ENCODE results near the gene SUSD2. TPM values are rescaled to one million over a fixed set of nuclear protein-coding genes. Genes with fewer than 3 reads are reported as not detected.
"Not testable (repeated sequence)": the region's sequence is repeated elsewhere in the genome, so short reads cannot be mapped to it uniquely, and the experiment has no call there.

Gene SUSD2
- total RNA-seq (0.40 TPM), polyA plus RNA-seq (ENCODE audit: insufficient read depth in 1 of 8, insufficient read length in 8 of 8, low replicate concordance in 1 of 8) (1 to 10 TPM in 5 of 8 donors, under 1 TPM in 3; 0.41 to 2.6 (median 1.1) TPM)
- long read RNA-seq, donor 1, result 0 reads
- long read RNA-seq, donor 2, result 0 reads
- long read RNA-seq, donor 3, result 0 reads
- long read RNA-seq, donor 4, result 0 reads
- long read RNA-seq, donor 5, result 0 reads
- long read RNA-seq, donor 6, result 0 reads
- long read RNA-seq, donor 7, result 0 reads
- long read RNA-seq, donor 8, result 0 reads
- long read RNA-seq, donor 9, result 0 reads
- long read RNA-seq, donor 10, result 0 reads
- long read RNA-seq, donor 11, result 0 reads

- no peak within 1 kb of the TSS for H3K4me3 ChIP-seq (ENCODE audit: low read length)
- H3K9me3 ChIP-seq (replicated peaks; ENCODE audit: control insufficient read depth, low read depth, low read length), result no peaks in the 10 kb centered on the region
- H3K4me1 ChIP-seq (ENCODE audit: control insufficient read depth, insufficient read depth, low read length), result peaks cover 24% of the 10 kb centered on the region
- no peaks in the 10 kb centered on the region for H3K27me3 ChIP-seq (ENCODE audit: control insufficient read depth, insufficient read depth, low read length)
- WGBS (ENCODE audit: insufficient coverage), result 40% methylated on average over 24 of the region's 35 CpGs
- H3K27ac ChIP-seq (ENCODE audit: low read length), result no peak within 1 kb of the TSS
- peaks cover 22% of the 10 kb centered on the region for H3K36me3 ChIP-seq (ENCODE audit: control insufficient read depth, insufficient read depth, low read length)
- no peak for DNase-seq
Observed at GRCh38 chr22:24181088-24181995, at the start of gene SUSD2. Gene SUSD2, plus strand, starts transcription at chr22:24181487. Its CDS starts 33 bp downstream, at chr22:24181520.

GRCh38 chr22:24133187-24133965 lies 47.9 kb upstream of the SUSD2 start:
- H3K36me3 ChIP-seq (ENCODE audit: control insufficient read depth, insufficient read depth, low read length), result peaks cover 30% of the 10 kb centered on the region

DNA sequence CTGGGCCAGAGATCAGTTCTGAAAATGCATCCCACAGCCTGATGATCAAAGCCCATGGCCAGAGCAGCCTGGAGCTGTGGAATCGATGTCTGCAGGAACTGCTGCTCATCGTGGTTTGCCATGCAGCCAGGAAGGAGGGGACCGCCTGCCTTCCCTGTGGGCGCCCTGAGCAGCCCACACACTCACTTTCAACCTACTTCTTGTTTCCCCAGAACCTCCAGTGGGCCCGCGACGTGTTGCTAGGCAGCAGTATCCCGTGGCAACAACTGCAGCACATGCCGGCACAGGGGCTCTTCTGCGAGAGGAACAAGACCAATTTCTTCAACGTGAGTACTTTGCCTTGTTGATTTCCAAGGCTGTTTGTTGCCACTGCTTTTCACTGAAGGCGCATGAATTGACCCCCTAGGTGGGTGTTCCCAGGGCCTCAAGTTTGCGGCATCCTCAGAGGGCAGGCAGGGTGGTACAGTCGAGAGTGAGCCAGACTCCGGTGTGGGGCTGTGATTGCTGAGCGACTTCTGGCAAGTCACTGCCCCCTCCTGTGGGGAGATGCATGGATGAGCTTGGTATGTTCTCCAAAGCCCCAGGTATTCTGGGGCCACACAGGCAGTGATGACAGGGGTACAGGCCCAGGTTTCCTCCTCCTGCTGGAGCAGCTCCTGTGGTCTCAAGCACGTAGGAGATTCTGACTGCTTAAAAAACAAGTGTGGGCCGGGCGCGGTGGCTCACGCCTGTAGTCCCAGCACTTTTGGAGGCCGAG lies 47.0 kb upstream of the SUSD2 start:
- WGBS (ENCODE audit: insufficient coverage), result 56% methylated on average over 18 of the region's 22 CpGs
- peaks cover 18% of the 10 kb centered on the region for H3K4me1 ChIP-seq (ENCODE audit: control insufficient read depth, insufficient read depth, low read length)
- H3K27me3 ChIP-seq (ENCODE audit: control insufficient read depth, insufficient read depth, low read length), result no peaks in the 10 kb centered on the region
- no peak overlapping the region for H3K27ac ChIP-seq (ENCODE audit: low read length)
- peaks cover 29% of the 10 kb centered on the region for H3K36me3 ChIP-seq (ENCODE audit: control insufficient read depth, insufficient read depth, low read length)
- H3K4me3 ChIP-seq (ENCODE audit: low read length), result no peak overlapping the region
- peak; percentile 79 for DNase-seq
- no peaks in the 10 kb centered on the region for H3K9me3 ChIP-seq (replicated peaks; ENCODE audit: control insufficient read depth, low read depth, low read length)

More at GRCh38 chr22:24133187-24133965, 47.9 kb upstream of the SUSD2 start:
- H3K27me3 ChIP-seq (ENCODE audit: control insufficient read depth, insufficient read depth, low read length), result no peaks in the 10 kb centered on the region
- H3K4me1 ChIP-seq (ENCODE audit: control insufficient read depth, insufficient read depth, low read length), result peaks cover 18% of the 10 kb centered on the region
- no peak overlapping the region for H3K4me3 ChIP-seq (ENCODE audit: low read length)
- WGBS (ENCODE audit: insufficient coverage), result 81% methylated on average over 10 of the region's 11 CpGs
- no peak for DNase-seq
- H3K9me3 ChIP-seq (replicated peaks; ENCODE audit: control insufficient read depth, low read depth, low read length), result no peaks in the 10 kb centered on the region
- H3K27ac ChIP-seq (ENCODE audit: low read length), result no peak overlapping the region

DNA sequence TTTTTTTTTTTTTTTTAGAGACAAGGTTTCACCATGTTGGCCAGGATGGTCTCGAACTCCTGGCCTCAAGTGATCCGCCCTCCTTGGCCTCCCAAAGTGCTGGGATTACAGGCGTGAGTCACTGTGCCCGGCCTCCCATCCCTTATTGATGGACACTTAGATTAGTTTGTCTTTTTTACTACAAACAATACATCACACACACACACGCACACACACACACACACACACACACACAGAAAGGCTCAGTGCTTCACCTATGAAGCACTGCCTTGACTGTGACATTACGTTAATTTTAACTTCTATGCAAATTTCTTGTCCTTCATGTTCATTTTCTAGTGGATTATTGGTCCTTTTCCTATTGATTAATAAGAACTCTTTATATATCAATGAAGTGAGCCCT lies 44.8 kb upstream of the SUSD2 start:
- H3K9me3 ChIP-seq (replicated peaks; ENCODE audit: control insufficient read depth, low read depth, low read length); H3K4me3 ChIP-seq (ENCODE audit: low read length); H3K27me3 ChIP-seq (ENCODE audit: control insufficient read depth, insufficient read depth, low read length); H3K27ac ChIP-seq (ENCODE audit: low read length); DNase-seq: not testable (repeated sequence)
- Histone ChIP-seq H3K4me1 (ENCODE audit: control insufficient read depth, insufficient read depth, low read length) (peaks cover 29% of the 10 kb centered on the region), H3K36me3 (ENCODE audit: control insufficient read depth, insufficient read depth, low read length) (peaks cover 33% of the 10 kb centered on the region)
- no CpG with 5 or more reads among the region's 6 CpGs for WGBS (ENCODE audit: insufficient coverage)

DNA sequence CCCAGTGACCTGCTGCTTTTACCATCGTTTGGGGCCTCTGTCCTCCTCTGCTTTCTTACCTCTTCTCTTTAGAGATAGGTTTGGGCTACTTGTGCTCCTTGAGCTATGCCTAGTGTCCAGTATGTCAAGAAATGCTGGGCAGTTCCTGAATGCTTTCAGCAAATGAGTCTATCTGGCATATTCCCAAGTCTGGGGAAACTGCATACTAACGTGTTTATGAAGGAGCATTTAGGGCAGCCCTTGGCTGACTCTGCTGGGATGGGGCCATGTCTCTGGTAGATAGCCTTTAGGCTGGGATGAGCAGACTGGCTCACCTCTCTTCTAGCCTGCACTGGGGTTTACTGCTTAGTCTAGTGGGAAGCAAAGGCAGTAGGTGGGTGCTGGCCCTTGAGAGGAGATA lies 43.7 kb upstream of the SUSD2 start:
- H3K4me1 ChIP-seq (ENCODE audit: control insufficient read depth, insufficient read depth, low read length), result peaks cover 29% of the 10 kb centered on the region
- no peaks in the 10 kb centered on the region for H3K9me3 ChIP-seq (replicated peaks; ENCODE audit: control insufficient read depth, low read depth, low read length)
- H3K36me3 ChIP-seq (ENCODE audit: control insufficient read depth, insufficient read depth, low read length), result peaks cover 32% of the 10 kb centered on the region
- no peaks in the 10 kb centered on the region for H3K27me3 ChIP-seq (ENCODE audit: control insufficient read depth, insufficient read depth, low read length)
- DNase-seq, result peak; percentile 64
- H3K27ac ChIP-seq (ENCODE audit: low read length), result no peak overlapping the region
- H3K4me3 ChIP-seq (ENCODE audit: low read length), result no peak overlapping the region
- 8% methylated on average over 1 of the region's 2 CpGs for WGBS (ENCODE audit: insufficient coverage)

DNA sequence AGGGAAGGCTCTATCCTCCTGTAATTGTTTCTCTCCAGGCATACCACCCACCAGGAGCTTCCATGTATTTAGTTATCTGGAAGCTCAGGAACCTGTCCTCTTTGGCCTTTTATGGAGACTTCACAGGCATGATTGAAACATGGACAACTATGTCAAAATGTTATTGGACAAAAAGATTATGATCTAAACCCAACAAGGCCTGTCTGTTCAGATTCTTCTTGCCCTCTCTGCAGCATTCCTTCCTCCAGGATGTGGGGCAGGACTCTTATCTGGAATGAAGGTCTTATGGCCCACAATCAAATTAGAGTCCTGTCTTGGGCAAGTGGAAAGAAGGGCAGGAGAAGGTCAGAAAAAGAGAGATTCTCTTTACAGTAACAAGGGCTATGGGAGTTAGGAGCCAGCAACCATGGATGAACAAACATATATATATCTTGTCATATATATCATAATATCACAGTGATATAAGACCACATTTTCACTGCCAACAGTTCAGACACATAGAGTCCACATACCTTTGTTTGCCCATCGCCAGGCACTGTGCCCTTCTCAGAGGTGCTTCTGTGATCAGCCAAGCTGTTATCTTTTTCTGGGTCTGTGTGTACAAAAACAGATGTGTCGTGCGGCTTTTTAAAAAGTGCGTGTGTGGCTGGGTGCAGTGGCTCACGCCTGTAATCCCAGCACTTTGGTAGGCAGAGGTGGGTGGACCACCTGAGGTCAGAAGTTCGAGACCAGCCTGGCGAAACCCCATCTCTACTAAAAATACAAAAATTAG lies 42.5 kb upstream of the SUSD2 start:
- no peaks in the 10 kb centered on the region for H3K27me3 ChIP-seq (ENCODE audit: control insufficient read depth, insufficient read depth, low read length)
- H3K27ac ChIP-seq (ENCODE audit: low read length), result no peak overlapping the region
- WGBS (ENCODE audit: insufficient coverage), result 92% methylated on average over 4 of the region's 7 CpGs
- no peak for DNase-seq
- H3K4me1 ChIP-seq (ENCODE audit: control insufficient read depth, insufficient read depth, low read length), result peaks cover 23% of the 10 kb centered on the region
- no peaks in the 10 kb centered on the region for H3K9me3 ChIP-seq (replicated peaks; ENCODE audit: control insufficient read depth, low read depth, low read length)
- peaks cover 33% of the 10 kb centered on the region for H3K36me3 ChIP-seq (ENCODE audit: control insufficient read depth, insufficient read depth, low read length)
- no peak overlapping the region for H3K4me3 ChIP-seq (ENCODE audit: low read length)

- peak; percentile 79 for DNase-seq
- peaks cover 30% of the 10 kb centered on the region for H3K36me3 ChIP-seq (ENCODE audit: control insufficient read depth, insufficient read depth, low read length)
- no CpG with 5 or more reads among the region's 3 CpGs for WGBS (ENCODE audit: insufficient coverage)
- H3K4me1 ChIP-seq (ENCODE audit: control insufficient read depth, insufficient read depth, low read length), result peaks cover 33% of the 10 kb centered on the region
- H3K9me3 ChIP-seq (replicated peaks; ENCODE audit: control insufficient read depth, low read depth, low read length), result no peaks in the 10 kb centered on the region
- no peaks in the 10 kb centered on the region for H3K27me3 ChIP-seq (ENCODE audit: control insufficient read depth, insufficient read depth, low read length)
- H3K4me3 ChIP-seq (ENCODE audit: low read length), result no peak overlapping the region
- peak overlapping the region; percentile 42 for H3K27ac ChIP-seq (ENCODE audit: low read length)
Observed at GRCh38 chr22:24140357-24140756, 40.9 kb upstream of the SUSD2 start.

DNA sequence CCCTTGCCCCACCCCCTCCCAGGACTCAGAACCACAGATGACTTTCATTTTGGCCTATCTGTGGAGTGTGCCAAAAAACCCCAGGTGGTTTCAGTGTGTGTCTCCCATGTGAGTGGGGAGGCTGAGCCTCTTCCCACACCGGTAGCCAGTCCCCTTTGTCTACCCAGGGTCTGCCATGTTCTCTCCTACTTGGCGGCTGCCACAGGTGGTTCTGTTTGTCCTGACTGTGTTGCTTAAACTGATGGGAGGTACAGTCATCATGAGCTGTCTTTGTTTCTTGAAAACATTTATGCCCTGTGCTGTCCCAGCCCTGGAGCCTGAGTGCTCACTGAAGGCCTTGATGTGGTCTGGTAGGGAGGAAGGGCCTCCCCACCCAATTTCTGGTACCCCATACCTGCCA lies 39.7 kb upstream of the SUSD2 start:
- WGBS (ENCODE audit: insufficient coverage), result no CpG with 5 or more reads among the region's 2 CpGs
- no peak overlapping the region for H3K27ac ChIP-seq (ENCODE audit: low read length)
- H3K4me3 ChIP-seq (ENCODE audit: low read length), result no peak overlapping the region
- peaks cover 25% of the 10 kb centered on the region for H3K36me3 ChIP-seq (ENCODE audit: control insufficient read depth, insufficient read depth, low read length)
- peaks cover 46% of the 10 kb centered on the region for H3K4me1 ChIP-seq (ENCODE audit: control insufficient read depth, insufficient read depth, low read length)
- DNase-seq, result no peak
- no peaks in the 10 kb centered on the region for H3K9me3 ChIP-seq (replicated peaks; ENCODE audit: control insufficient read depth, low read depth, low read length)
- no peaks in the 10 kb centered on the region for H3K27me3 ChIP-seq (ENCODE audit: control insufficient read depth, insufficient read depth, low read length)

- H3K36me3 ChIP-seq (ENCODE audit: control insufficient read depth, insufficient read depth, low read length), result peaks cover 21% of the 10 kb centered on the region
- peaks cover 49% of the 10 kb centered on the region for H3K4me1 ChIP-seq (ENCODE audit: control insufficient read depth, insufficient read depth, low read length)
- no peak for DNase-seq
- H3K27me3 ChIP-seq (ENCODE audit: control insufficient read depth, insufficient read depth, low read length), result no peaks in the 10 kb centered on the region
- WGBS (ENCODE audit: insufficient coverage), result 72% methylated on average over 2 of the region's 2 CpGs
- no peak overlapping the region for H3K4me3 ChIP-seq (ENCODE audit: low read length)
- H3K27ac ChIP-seq (ENCODE audit: low read length), result no peak overlapping the region
- H3K9me3 ChIP-seq (replicated peaks; ENCODE audit: control insufficient read depth, low read depth, low read length), result no peaks in the 10 kb centered on the region
Observed at GRCh38 chr22:24142241-24142640, 39.0 kb upstream of the SUSD2 start.

Data from muscle of leg (tissue), 16 donors.